Neural cell (in vitro differentiated cells): ENCODE results near the gene JAG2. TPM values are rescaled to one million over a fixed set of nuclear protein-coding genes. Genes with fewer than 3 reads are reported as not detected.

Experiments
- H2AFZ ChIP-seq: fragments of 200-600, 300-800 bp; sonication (generic), shearing (Covaris generic); 2 replicates; pipeline ENCODE4 v1.6.0; 2014; ENCODE audit warnings: low read depth, mild to moderate bottlenecking, antibody characterized with exemption, low read length, moderate library complexity
- H3F3A ChIP-seq: fragments of 200-600 bp; shearing (Covaris generic); 2 replicates; pipeline ENCODE4 v1.6.1; 2016; ENCODE audit warnings: mild to moderate bottlenecking, moderate library complexity, mixed read lengths, antibody characterized with exemption, low read length; ENCODE audit not compliant: insufficient read depth, poor library complexity, severe bottlenecking
- H3K27ac ChIP-seq: fragments of 200-600, 300-800 bp; sonication (generic), shearing (Covaris generic); 2 replicates; pipeline ENCODE4 v1.5.1; 2014; ENCODE audit warnings: mild to moderate bottlenecking, low read length, moderate library complexity
- H3K27me3 ChIP-seq: fragments of 300-800, 200-600 bp; sonication (generic), shearing (Covaris generic); 2 replicates; pipeline ENCODE4 v1.6.0; 2014; ENCODE audit warnings: mild to moderate bottlenecking, low read depth, low read length, moderate library complexity; ENCODE audit not compliant: insufficient read depth
- H3K36me3 ChIP-seq: fragments of 300-800, 200-600 bp; sonication (generic), shearing (Covaris generic); 2 replicates; pipeline ENCODE4 v1.5.1; 2014; ENCODE audit warnings: mild to moderate bottlenecking, antibody characterized with exemption, low read length, moderate library complexity; ENCODE audit not compliant: insufficient read depth
- H3K4me2 ChIP-seq: fragments of 300-800, 200-600 bp; sonication (generic), shearing (Covaris generic); 2 replicates; pipeline ENCODE4 v1.6.0; 2014; ENCODE audit warnings: mild to moderate bottlenecking, low read length
- H3K4me3 ChIP-seq: fragments of 300-800, 200-600 bp; sonication (generic), shearing (Covaris generic); 2 replicates; pipeline ENCODE4 v1.5.1; 2014; ENCODE audit warnings: mild to moderate bottlenecking, low read length, moderate library complexity
- H3K79me2 ChIP-seq: fragments of 200-600 bp; shearing (Covaris generic); replicated peaks from 2 replicates; pipeline ENCODE4 v1.6.0; 2014; ENCODE audit warnings: mild to moderate bottlenecking, low read length, moderate library complexity; ENCODE audit not compliant: insufficient read depth
- H3K9ac ChIP-seq: fragments of 300-800, 200-600 bp; sonication (generic), shearing (Covaris generic); 2 replicates; pipeline ENCODE4 v1.6.1; 2016; ENCODE audit warnings: mild to moderate bottlenecking, low read length, mixed read lengths
- H3K9me2 ChIP-seq: fragments of 200-600 bp; shearing (Covaris generic); 2 replicates; pipeline ENCODE4 v1.6.1; 2016; ENCODE audit warnings: mild to moderate bottlenecking, low read length, mixed read lengths; ENCODE audit not compliant: insufficient read depth
- H3K9me3 ChIP-seq: fragments of 200-600, 300-800 bp; sonication (generic), shearing (Covaris generic); 2 replicates; pipeline ENCODE4 v1.6.1; 2016; ENCODE audit warnings: mild to moderate bottlenecking, mixed run types, low read length, moderate library complexity, mixed read lengths
- H4K20me1 ChIP-seq: fragments of 200-600 bp; shearing (Covaris generic); 2 replicates; pipeline ENCODE4 v1.6.1; 2016; ENCODE audit warnings: mild to moderate bottlenecking, mixed run types; ENCODE audit not compliant: insufficient read depth
- EP300 ChIP-seq: fragments of 450-650 bp; conservative IDR thresholded peaks from 2 replicates; pipeline ENCODE4 v1.6.1; 2014; ENCODE audit warnings: antibody characterized with exemption, mild to moderate bottlenecking, moderate library complexity; ENCODE audit not compliant: poor library complexity, severe bottlenecking
- EZH2 ChIP-seq: fragments of 200-600, 300-800 bp; shearing (Covaris generic), sonication (generic); IDR thresholded peaks from 2 replicates; pipeline ENCODE4 v1.6.1; 2014; ENCODE audit warnings: antibody characterized with exemption, low read length, borderline replicate concordance, mild to moderate bottlenecking; ENCODE audit not compliant: insufficient read depth, poor library complexity, severe bottlenecking
- MXI1 ChIP-seq: fragments of 450-650 bp; conservative IDR thresholded peaks from 2 replicates; pipeline ENCODE4 v1.6.1; 2014; ENCODE audit warnings: antibody characterized with exemption, mild to moderate bottlenecking; ENCODE audit not compliant: poor library complexity, severe bottlenecking
- POLR2AphosphoS5 ChIP-seq: IDR thresholded peaks from 2 replicates; pipeline ENCODE4 v1.6.1; 2012
- RAD21 ChIP-seq: fragments of 450-650 bp; conservative IDR thresholded peaks from 2 replicates; pipeline ENCODE4 v1.6.1; 2014; ENCODE audit warnings: antibody characterized with exemption, mild to moderate bottlenecking, moderate library complexity
- SMC3 ChIP-seq: fragments of 450-650 bp; conservative IDR thresholded peaks from 2 replicates; pipeline ENCODE4 v1.6.1; 2014; ENCODE audit warnings: antibody characterized with exemption, mild to moderate bottlenecking, moderate library complexity; ENCODE audit not compliant: poor library complexity
- TAF1 ChIP-seq: IDR thresholded peaks from 2 replicates; pipeline ENCODE4 v1.6.1; 2012; ENCODE audit warnings: low read depth
- polyA plus RNA-seq: library from polyadenylated mRNA; depleted of rRNA; stranded (reverse); fragments of >200 nt; gene quantifications from 2 replicates; pipeline ENCODE4 v1.2.3, GENCODE V29; 2014
- TF ChIP-seq, protein P1 (sequence below): IDR thresholded peaks from 2 replicates; pipeline ENCODE4 v1.6.1; 2012; ENCODE audit warnings: borderline replicate concordance
- TF ChIP-seq, protein P2 (sequence below): fragments of 450-650 bp; IDR thresholded peaks from 2 replicates; pipeline ENCODE4 v1.5.1; 2014; ENCODE audit warnings: antibody characterized with exemption, mild to moderate bottlenecking, moderate library complexity; ENCODE audit not compliant: poor library complexity, severe bottlenecking

JAG2 gene
- polyA plus RNA-seq, 1 donor from 2014 or later, result 20.3 TPM

DNA sequence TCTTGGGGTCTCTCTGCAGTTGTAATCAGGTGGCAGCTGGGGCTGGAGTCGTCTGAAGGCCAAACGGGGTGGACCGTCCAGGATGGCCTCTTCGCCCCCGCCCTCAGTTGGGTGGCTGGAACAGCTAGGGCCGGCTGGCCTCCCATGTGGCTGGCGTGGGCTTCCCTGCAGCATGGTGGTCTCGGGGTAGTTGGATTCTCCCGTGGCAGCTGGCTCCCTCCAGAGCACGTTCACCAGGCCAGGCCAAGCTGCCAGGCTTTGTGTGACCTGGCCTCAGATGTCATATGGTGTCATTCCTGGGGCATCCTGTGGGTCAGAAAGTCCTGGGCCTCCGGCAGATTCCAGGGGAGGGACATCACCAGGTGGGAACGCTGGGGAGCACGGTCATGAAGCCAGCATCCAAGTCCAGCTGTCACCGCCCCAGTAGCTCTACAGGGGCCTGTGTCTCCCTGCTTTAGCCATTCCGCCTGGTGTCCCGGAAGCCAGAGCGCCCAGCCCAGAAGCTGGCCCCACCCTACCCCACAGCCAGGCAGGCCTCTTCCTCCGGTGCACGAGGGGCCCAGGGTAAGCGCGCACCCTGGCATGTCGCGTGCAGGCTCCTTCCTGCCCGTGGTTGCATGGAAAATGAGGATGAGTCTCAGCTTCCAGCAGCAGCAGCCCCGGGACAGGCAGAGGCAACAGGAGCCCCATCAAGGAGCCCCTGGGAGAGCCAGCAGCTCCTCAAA, 13.9 kb upstream of the JAG2 start:
- H3K9ac ChIP-seq, result no peak overlapping the region
- no peaks in the 10 kb centered on the region for H3F3A ChIP-seq
- TF ChIP-seq, protein P1, sequence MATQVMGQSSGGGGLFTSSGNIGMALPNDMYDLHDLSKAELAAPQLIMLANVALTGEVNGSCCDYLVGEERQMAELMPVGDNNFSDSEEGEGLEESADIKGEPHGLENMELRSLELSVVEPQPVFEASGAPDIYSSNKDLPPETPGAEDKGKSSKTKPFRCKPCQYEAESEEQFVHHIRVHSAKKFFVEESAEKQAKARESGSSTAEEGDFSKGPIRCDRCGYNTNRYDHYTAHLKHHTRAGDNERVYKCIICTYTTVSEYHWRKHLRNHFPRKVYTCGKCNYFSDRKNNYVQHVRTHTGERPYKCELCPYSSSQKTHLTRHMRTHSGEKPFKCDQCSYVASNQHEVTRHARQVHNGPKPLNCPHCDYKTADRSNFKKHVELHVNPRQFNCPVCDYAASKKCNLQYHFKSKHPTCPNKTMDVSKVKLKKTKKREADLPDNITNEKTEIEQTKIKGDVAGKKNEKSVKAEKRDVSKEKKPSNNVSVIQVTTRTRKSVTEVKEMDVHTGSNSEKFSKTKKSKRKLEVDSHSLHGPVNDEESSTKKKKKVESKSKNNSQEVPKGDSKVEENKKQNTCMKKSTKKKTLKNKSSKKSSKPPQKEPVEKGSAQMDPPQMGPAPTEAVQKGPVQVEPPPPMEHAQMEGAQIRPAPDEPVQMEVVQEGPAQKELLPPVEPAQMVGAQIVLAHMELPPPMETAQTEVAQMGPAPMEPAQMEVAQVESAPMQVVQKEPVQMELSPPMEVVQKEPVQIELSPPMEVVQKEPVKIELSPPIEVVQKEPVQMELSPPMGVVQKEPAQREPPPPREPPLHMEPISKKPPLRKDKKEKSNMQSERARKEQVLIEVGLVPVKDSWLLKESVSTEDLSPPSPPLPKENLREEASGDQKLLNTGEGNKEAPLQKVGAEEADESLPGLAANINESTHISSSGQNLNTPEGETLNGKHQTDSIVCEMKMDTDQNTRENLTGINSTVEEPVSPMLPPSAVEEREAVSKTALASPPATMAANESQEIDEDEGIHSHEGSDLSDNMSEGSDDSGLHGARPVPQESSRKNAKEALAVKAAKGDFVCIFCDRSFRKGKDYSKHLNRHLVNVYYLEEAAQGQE, result no peak
- TF ChIP-seq, protein P2, sequence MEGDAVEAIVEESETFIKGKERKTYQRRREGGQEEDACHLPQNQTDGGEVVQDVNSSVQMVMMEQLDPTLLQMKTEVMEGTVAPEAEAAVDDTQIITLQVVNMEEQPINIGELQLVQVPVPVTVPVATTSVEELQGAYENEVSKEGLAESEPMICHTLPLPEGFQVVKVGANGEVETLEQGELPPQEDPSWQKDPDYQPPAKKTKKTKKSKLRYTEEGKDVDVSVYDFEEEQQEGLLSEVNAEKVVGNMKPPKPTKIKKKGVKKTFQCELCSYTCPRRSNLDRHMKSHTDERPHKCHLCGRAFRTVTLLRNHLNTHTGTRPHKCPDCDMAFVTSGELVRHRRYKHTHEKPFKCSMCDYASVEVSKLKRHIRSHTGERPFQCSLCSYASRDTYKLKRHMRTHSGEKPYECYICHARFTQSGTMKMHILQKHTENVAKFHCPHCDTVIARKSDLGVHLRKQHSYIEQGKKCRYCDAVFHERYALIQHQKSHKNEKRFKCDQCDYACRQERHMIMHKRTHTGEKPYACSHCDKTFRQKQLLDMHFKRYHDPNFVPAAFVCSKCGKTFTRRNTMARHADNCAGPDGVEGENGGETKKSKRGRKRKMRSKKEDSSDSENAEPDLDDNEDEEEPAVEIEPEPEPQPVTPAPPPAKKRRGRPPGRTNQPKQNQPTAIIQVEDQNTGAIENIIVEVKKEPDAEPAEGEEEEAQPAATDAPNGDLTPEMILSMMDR, result no peak
- no peak for TF ChIP-seq RAD21
- TF ChIP-seq POLR2AphosphoS5, result no peak
- no peak for TF ChIP-seq EZH2
- no peak for TF ChIP-seq SMC3
- no peak for TF ChIP-seq MXI1
- no peak for TF ChIP-seq EP300
- TF ChIP-seq TAF1, result no peak
- no peaks in the 10 kb centered on the region for H3K9me3 ChIP-seq
- no peaks in the 10 kb centered on the region for H3K27me3 ChIP-seq
- no peak overlapping the region for H3K4me3 ChIP-seq
- no peaks in the 10 kb centered on the region for H3K9me2 ChIP-seq
- no peaks in the 10 kb centered on the region for H3K36me3 ChIP-seq
- no peaks in the 10 kb centered on the region for H4K20me1 ChIP-seq
- no peak overlapping the region for H3K4me2 ChIP-seq
- no peaks in the 10 kb centered on the region for H3K79me2 ChIP-seq
- H3K27ac ChIP-seq, result no peak overlapping the region
- H2AFZ ChIP-seq, result no peak overlapping the region

DNA sequence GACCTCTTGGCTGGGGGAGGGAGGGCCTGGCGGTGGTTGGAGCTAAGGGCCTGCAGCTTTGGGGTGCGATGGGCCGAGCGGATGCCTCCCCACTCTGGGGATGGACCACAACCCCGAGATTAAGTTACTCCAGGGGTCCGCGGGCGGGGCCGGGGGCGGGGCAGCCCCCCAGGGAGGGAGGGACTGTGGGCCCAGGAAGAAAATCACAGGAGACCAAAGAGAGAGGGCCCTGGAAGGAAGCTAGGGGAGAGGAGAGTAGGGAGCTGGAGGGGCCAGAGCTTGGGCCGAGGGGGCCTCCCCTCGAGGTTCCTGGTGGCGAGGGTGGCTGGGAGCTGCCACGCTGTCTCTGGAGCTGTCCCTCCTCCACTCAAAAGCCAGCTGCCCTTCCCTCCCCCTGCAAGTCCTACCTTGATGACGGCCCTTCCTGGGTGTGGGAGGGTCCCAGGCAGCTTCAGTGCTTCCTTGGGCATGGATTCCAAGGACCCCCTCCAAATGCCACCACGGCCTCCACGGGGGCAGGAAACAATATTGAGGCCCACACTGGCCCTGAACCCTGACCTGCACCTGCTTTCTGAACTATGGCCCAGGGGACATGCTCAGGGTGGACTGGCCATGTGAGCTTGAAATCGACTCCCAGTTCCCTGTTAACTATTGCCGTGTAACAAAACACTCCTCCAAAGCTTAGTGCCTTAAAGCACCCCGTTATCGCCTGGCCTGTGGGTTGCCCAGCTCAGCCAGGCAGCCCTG, 13.1 kb upstream of the JAG2 start:
- no peak overlapping the region for H3K27ac ChIP-seq
- no peak overlapping the region for H3K9ac ChIP-seq
- H2AFZ ChIP-seq, result no peak overlapping the region
- H3K9me3 ChIP-seq, result no peaks in the 10 kb centered on the region
- no peak for TF ChIP-seq EP300
- no peak for TF ChIP-seq SMC3
- TF ChIP-seq, protein P1, result no peak
- no peak for TF ChIP-seq RAD21
- TF ChIP-seq MXI1, result no peak
- TF ChIP-seq TAF1, result no peak
- TF ChIP-seq EZH2, result no peak
- TF ChIP-seq, protein P2, result no peak
- TF ChIP-seq POLR2AphosphoS5, result no peak
- no peaks in the 10 kb centered on the region for H4K20me1 ChIP-seq
- no peaks in the 10 kb centered on the region for H3K36me3 ChIP-seq
- no peaks in the 10 kb centered on the region for H3K27me3 ChIP-seq
- H3K4me2 ChIP-seq, result no peak overlapping the region
- H3F3A ChIP-seq, result no peaks in the 10 kb centered on the region
- H3K4me3 ChIP-seq, result peak overlapping the region; percentile 52
- no peaks in the 10 kb centered on the region for H3K9me2 ChIP-seq
- H3K79me2 ChIP-seq, result no peaks in the 10 kb centered on the region
